ENCODE data around the gene ANKS1B. TPM values are rescaled to one million over a fixed set of nuclear protein-coding genes. Genes with fewer than 3 reads are reported as not detected.

The ANKS1B gene
- total and polyA plus RNA-seq, 10 of the 15 experiments (the other 5 are each of a cell fraction or from before 2014, with no cell fraction given): 0.16 to 1.3 (median 0.82) TPM; not detected in 7

DNA sequence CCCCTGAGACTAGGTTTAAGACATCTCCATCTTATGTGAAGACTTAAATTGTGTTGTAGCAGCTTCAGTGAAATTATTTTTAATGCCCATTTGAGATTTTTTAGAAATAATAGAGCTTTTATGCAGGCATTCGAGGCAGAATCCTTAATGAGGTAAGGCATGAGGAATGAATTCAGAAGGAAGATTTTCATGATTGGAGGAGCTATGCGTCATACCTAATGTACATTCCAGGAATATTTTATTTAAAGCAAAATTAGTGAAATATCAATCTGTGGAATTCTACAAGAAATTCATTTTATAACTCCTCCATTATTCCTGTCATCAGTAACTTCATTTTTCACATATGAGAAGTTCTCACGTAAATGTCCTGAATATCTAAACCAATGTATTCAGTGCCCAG, 373.1 kb downstream of the ANKS1B start:
- ChIA-PET SMC1A (ENCODE audit: uncharacterized antibody, unreplicated experiment) (interaction anchor here (0.7 kb wide), 1 partner anchor 98 kb away, joined by 3 read pairs; no protein-coding TSS in a partner anchor), POLR2A (no interaction called here), CTCF (interaction anchor here (2.4 kb wide), 1 partner anchor 9 kb away, joined by 15 read pairs; no protein-coding TSS in a partner anchor), RAD21 (ENCODE audit: unreplicated experiment) (interaction anchor here (1.5 kb wide), 1 partner anchor 568 kb away, joined by 3 read pairs; no protein-coding TSS in a partner anchor)
- TF ChIP-seq BHLHE40 (IDR thresholded peaks at IDR 0.05; ENCODE audit: borderline replicate concordance in 1 of 2, low read depth in 2 of 2, low read length in 1 of 2): no peak
- TF ChIP-seq MXI1 (IDR thresholded peaks at IDR 0.05; ENCODE audit: low read depth, low read length): no peak
- TF ChIP-seq, protein P1, sequence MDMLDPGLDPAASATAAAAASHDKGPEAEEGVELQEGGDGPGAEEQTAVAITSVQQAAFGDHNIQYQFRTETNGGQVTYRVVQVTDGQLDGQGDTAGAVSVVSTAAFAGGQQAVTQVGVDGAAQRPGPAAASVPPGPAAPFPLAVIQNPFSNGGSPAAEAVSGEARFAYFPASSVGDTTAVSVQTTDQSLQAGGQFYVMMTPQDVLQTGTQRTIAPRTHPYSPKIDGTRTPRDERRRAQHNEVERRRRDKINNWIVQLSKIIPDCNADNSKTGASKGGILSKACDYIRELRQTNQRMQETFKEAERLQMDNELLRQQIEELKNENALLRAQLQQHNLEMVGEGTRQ (IDR thresholded peaks at IDR 0.05; ENCODE audit: borderline replicate concordance, low read depth, low read length): no peak
- no peak for TF ChIP-seq SIX5 (IDR thresholded peaks at IDR 0.05; ENCODE audit: low read depth, low read length, severe bottlenecking)
- no peak for TF ChIP-seq EZH2 (IDR thresholded peaks at IDR 0.05; ENCODE audit: borderline replicate concordance, control insufficient read depth, low read depth, low read length)
- no peak for TF ChIP-seq KDM1A (IDR thresholded peaks at IDR 0.05; ENCODE audit: borderline replicate concordance)
- no peak for TF ChIP-seq RELA (IDR thresholded peaks at IDR 0.05; ENCODE audit: borderline replicate concordance, partially characterized antibody)
- TF ChIP-seq IRF4 (IDR thresholded peaks at IDR 0.05; ENCODE audit: low read depth, low read length): no peak
- no peak for TF ChIP-seq SREBF1 (IDR thresholded peaks at IDR 0.05; ENCODE audit: low read length)
- no peak for TF ChIP-seq IRF5 (IDR thresholded peaks at IDR 0.05; ENCODE audit: borderline replicate concordance)
- TF ChIP-seq YBX1 (IDR thresholded peaks at IDR 0.05): no peak
- no peak for TF ChIP-seq DPF2 (IDR thresholded peaks at IDR 0.05)
- TF ChIP-seq, protein P2, sequence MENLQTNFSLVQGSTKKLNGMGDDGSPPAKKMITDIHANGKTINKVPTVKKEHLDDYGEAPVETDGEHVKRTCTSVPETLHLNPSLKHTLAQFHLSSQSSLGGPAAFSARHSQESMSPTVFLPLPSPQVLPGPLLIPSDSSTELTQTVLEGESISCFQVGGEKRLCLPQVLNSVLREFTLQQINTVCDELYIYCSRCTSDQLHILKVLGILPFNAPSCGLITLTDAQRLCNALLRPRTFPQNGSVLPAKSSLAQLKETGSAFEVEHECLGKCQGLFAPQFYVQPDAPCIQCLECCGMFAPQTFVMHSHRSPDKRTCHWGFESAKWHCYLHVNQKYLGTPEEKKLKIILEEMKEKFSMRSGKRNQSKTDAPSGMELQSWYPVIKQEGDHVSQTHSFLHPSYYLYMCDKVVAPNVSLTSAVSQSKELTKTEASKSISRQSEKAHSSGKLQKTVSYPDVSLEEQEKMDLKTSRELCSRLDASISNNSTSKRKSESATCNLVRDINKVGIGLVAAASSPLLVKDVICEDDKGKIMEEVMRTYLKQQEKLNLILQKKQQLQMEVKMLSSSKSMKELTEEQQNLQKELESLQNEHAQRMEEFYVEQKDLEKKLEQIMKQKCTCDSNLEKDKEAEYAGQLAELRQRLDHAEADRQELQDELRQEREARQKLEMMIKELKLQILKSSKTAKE (IDR thresholded peaks at IDR 0.05; ENCODE audit: low read depth, poor library complexity, severe bottlenecking): no peak
- TF ChIP-seq SP1 (IDR thresholded peaks at IDR 0.05; ENCODE audit: low read depth, low read length): no peak
- TF ChIP-seq, protein P3, sequence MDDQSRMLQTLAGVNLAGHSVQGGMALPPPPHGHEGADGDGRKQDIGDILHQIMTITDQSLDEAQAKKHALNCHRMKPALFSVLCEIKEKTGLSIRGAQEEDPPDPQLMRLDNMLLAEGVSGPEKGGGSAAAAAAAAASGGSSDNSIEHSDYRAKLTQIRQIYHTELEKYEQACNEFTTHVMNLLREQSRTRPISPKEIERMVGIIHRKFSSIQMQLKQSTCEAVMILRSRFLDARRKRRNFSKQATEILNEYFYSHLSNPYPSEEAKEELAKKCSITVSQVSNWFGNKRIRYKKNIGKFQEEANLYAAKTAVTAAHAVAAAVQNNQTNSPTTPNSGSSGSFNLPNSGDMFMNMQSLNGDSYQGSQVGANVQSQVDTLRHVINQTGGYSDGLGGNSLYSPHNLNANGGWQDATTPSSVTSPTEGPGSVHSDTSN (IDR thresholded peaks at IDR 0.05; ENCODE audit: insufficient replicate concordance, low read depth, low read length): no peak
- TF ChIP-seq HDAC2 (IDR thresholded peaks at IDR 0.05): no peak
- TF ChIP-seq STAT3 (IDR thresholded peaks at IDR 0.05; ENCODE audit: low read depth, low read length): no peak
- no peak for TF ChIP-seq ZBED1 (IDR thresholded peaks at IDR 0.05; ENCODE audit: borderline replicate concordance)
- no peaks in the 10 kb centered on the region for H4K20me1 ChIP-seq (ENCODE audit: control insufficient read depth, insufficient read depth)
- H2AFZ ChIP-seq (ENCODE audit: control insufficient read depth, low read depth, low read length): no peak overlapping the region
- H3K27me3 ChIP-seq (replicated peaks in 1 of 2; ENCODE audit: control insufficient read depth in 2 of 2, insufficient read depth in 2 of 2, low read length in 1 of 2): no peaks in the 10 kb centered on the region
- in situ Hi-C loops (cut with MboI) (loop anchor here (25.0 kb wide), 1 partner anchor 224 kb away; no protein-coding TSS in a partner anchor), intact Hi-C loops (cut with micrococcal nuclease; ENCODE audit: unreplicated experiment) (no loop called here)
- no peak overlapping the region for H3K9ac ChIP-seq (ENCODE audit: control insufficient read depth, insufficient read depth, low read length)
- 52% methylated on average over 3 of the region's 3 CpGs for WGBS (ENCODE audit: insufficient coverage, insufficient replicate concordance, low lambda C conversion rate, missing lambda C conversion rate)
- H3K36me3 ChIP-seq (ENCODE audit: control insufficient read depth in 2 of 2, insufficient read depth in 2 of 2, low read length in 1 of 2): no peaks in the 10 kb centered on the region
- H3K4me3 ChIP-seq: no peak overlapping the region
- FAIRE-seq: no peak
- H3K27ac ChIP-seq (ENCODE audit: control insufficient read depth, insufficient read depth): no peak overlapping the region
- ATAC-seq: no peak
- no peak overlapping the region for H3K4me2 ChIP-seq (ENCODE audit: control insufficient read depth, insufficient read depth)
- H3K4me1 ChIP-seq (ENCODE audit: control insufficient read depth, insufficient read depth, low read length): no peaks in the 10 kb centered on the region
- no peaks in the 10 kb centered on the region for H3K9me3 ChIP-seq (replicated peaks; ENCODE audit: control insufficient read depth, insufficient read depth, low read length)
- no peak for DNase-seq (ENCODE audit: low read depth, low spot score)
- H3K79me2 ChIP-seq (ENCODE audit: control insufficient read depth, insufficient read depth, low read length): no peaks in the 10 kb centered on the region
- no TSS peak for BruUV-seq (replicated peaks)
